ENCODE results near the gene SLC6A6.

DNA sequence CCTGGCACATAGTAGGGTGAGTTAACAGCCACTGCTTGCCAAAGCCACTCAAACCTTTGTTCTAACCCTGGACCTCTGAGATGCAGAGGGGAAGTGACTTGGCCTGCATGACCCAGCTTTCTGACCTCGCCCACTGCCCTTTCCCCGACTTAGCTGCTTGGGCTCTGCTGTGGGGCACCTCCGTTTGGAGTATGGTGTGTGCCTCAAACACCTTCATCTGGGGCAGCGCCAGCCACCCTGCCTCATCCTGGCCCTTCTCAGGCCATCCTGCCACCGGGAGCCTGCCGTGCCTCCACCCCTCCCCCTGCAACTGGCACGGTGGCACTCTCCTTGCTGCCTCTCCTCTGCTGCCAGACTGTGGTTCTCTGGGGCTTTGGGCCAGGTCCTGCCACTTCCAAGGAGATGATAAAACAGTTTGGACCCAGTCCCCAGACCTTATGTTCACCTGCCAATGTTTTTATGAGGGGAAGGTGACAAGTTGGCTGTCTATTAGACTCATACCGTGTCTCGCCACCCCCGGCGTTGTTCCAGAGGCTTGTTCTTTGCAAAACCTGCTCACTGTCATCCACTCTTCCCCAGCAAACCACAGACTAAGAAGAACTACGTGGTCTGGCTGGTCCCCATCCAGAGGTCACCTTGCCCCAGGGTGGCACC, 32.2 kb downstream of the SLC6A6 start:
- TF ChIP-seq, protein P1, sequence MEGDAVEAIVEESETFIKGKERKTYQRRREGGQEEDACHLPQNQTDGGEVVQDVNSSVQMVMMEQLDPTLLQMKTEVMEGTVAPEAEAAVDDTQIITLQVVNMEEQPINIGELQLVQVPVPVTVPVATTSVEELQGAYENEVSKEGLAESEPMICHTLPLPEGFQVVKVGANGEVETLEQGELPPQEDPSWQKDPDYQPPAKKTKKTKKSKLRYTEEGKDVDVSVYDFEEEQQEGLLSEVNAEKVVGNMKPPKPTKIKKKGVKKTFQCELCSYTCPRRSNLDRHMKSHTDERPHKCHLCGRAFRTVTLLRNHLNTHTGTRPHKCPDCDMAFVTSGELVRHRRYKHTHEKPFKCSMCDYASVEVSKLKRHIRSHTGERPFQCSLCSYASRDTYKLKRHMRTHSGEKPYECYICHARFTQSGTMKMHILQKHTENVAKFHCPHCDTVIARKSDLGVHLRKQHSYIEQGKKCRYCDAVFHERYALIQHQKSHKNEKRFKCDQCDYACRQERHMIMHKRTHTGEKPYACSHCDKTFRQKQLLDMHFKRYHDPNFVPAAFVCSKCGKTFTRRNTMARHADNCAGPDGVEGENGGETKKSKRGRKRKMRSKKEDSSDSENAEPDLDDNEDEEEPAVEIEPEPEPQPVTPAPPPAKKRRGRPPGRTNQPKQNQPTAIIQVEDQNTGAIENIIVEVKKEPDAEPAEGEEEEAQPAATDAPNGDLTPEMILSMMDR (IDR thresholded peaks at IDR 0.05): no peak
- TF ChIP-seq POLR2A (IDR thresholded peaks at IDR 0.05): no peak

Measured in gastroesophageal sphincter (tissue), 3 donors.